ENCODE measurements around the gene POLD1.
"Not testable (repeated sequence)": the region's sequence is repeated elsewhere in the genome, so short reads cannot be mapped to it uniquely, and the experiment has no call there.

POLD1 gene

GRCh38 chr19:50439130-50439529 lies 55.0 kb downstream of the POLD1 start:
- DNase-seq: not testable (repeated sequence)

GRCh38 chr19:50444059-50444458 lies 59.9 kb downstream of the POLD1 start:
- no peak for DNase-seq

- no peak for DNase-seq
Observed at GRCh38 chr19:50447053-50447452, 62.9 kb downstream of the POLD1 start.

GRCh38 chr19:50447750-50448149 lies 63.6 kb downstream of the POLD1 start:
- no peak for DNase-seq

- no peak for DNase-seq
Observed at GRCh38 chr19:50449236-50449899, 65.2 kb downstream of the POLD1 start.

- DNase-seq: no peak
Observed at GRCh38 chr19:50450369-50451222, 66.4 kb downstream of the POLD1 start.

- no peak for DNase-seq
Observed at GRCh38 chr19:50451223-50451534, 67.0 kb downstream of the POLD1 start.

- DNase-seq: no peak
Observed at GRCh38 chr19:50453243-50453642, 69.1 kb downstream of the POLD1 start.

- DNase-seq: no peak
Observed at GRCh38 chr19:50455992-50456391, 71.8 kb downstream of the POLD1 start.

- no peak for DNase-seq
Observed at GRCh38 chr19:50457300-50457699, 73.2 kb downstream of the POLD1 start.

GRCh38 chr19:50458396-50459066 lies 74.4 kb downstream of the POLD1 start:
- no peak for DNase-seq

GRCh38 chr19:50459067-50459456 lies 74.9 kb downstream of the POLD1 start:
- DNase-seq: no peak

- DNase-seq: no peak
Observed at GRCh38 chr19:50459638-50460037, 75.5 kb downstream of the POLD1 start.

- DNase-seq: peak; percentile 49
Observed at GRCh38 chr19:50460161-50460765, 76.1 kb downstream of the POLD1 start.

GRCh38 chr19:50461066-50461875 lies 77.1 kb downstream of the POLD1 start:
- DNase-seq: peak; percentile 67

GRCh38 chr19:50462970-50463369 lies 78.8 kb downstream of the POLD1 start:
- no peak for DNase-seq

GRCh38 chr19:50464348-50464747 lies 80.2 kb downstream of the POLD1 start:
- no peak for DNase-seq

GRCh38 chr19:50465000-50465399 lies 80.9 kb downstream of the POLD1 start:
- no peak for DNase-seq

- no peak for DNase-seq
Observed at GRCh38 chr19:50465986-50466705, 82.0 kb downstream of the POLD1 start.

GRCh38 chr19:50466706-50467039 lies 82.5 kb downstream of the POLD1 start:
- DNase-seq: no peak

GRCh38 chr19:50467566-50467965 lies 83.4 kb downstream of the POLD1 start:
- no peak for DNase-seq

Data from CD4-positive, alpha-beta T cell treated with Interleukin-15 for 1 hour (primary cell).